ENCODE results near the gene AMFR.

The AMFR gene

GRCh38 chr16:56425439-56425832, at the start of gene AMFR:
AMFR (minus strand) TSS chr16:56425545; CDS start chr16:56425327, 218 bp downstream.
- peak within 1 kb of the TSS; percentile 11 for H3K4me3 ChIP-seq (ENCODE audit: low read length)
- no peaks in the 10 kb centered on the region for H3K36me3 ChIP-seq (ENCODE audit: control insufficient read depth, insufficient read depth, low read length)
- peaks cover 4% of the 10 kb centered on the region for H3K4me1 ChIP-seq (ENCODE audit: control insufficient read depth, insufficient read depth, low read length)
- H3K9ac ChIP-seq (ENCODE audit: low read length) = peak within 1 kb of the TSS; percentile 76
- H3K9me3 ChIP-seq (ENCODE audit: control insufficient read depth, low read length) = no peaks in the 10 kb centered on the region
- no peaks in the 10 kb centered on the region for H3K27me3 ChIP-seq (ENCODE audit: control insufficient read depth, insufficient read depth, low read length)

DNA sequence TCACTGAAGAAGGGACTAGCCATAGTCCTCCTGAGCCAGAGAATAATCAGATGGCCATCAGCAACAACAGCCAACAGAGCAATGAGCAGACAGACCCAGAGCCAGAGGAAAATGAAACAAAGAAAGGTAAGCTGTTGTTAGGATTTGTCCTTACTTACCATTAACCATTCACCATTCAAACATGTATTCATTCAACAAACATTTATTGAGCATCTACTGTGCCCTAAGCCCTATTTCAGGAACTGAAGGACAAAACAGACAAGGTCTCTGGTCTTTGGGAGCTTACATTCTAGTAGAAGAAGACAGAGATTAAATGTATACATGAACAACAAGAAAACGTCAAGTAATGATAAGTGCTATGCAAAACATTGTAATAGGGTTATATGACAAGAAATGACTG, 45.3 kb upstream of the AMFR start:
- Histone ChIP-seq H3K9ac (ENCODE audit: low read length) (no peak overlapping the region), H3K4me1 (ENCODE audit: control insufficient read depth, insufficient read depth, low read length) (no peaks in the 10 kb centered on the region), H3K9me3 (ENCODE audit: control insufficient read depth, low read length) (no peaks in the 10 kb centered on the region), H3K4me3 (ENCODE audit: low read length) (no peak overlapping the region), H3K36me3 (ENCODE audit: control insufficient read depth, insufficient read depth, low read length) (peaks cover 5% of the 10 kb centered on the region), H3K27me3 (ENCODE audit: control insufficient read depth, insufficient read depth, low read length) (no peaks in the 10 kb centered on the region)

GRCh38 chr16:56470232-56470631, 44.9 kb upstream of the AMFR start:
- H3K9me3 ChIP-seq (ENCODE audit: control insufficient read depth, low read length) = no peaks in the 10 kb centered on the region
- no peak overlapping the region for H3K9ac ChIP-seq (ENCODE audit: low read length)
- H3K4me3 ChIP-seq (ENCODE audit: low read length) = no peak overlapping the region
- no peaks in the 10 kb centered on the region for H3K27me3 ChIP-seq (ENCODE audit: control insufficient read depth, insufficient read depth, low read length)
- H3K36me3 ChIP-seq (ENCODE audit: control insufficient read depth, insufficient read depth, low read length) = peaks cover 5% of the 10 kb centered on the region
- no peaks in the 10 kb centered on the region for H3K4me1 ChIP-seq (ENCODE audit: control insufficient read depth, insufficient read depth, low read length)

GRCh38 chr16:56469748-56470147, 44.4 kb upstream of the AMFR start:
- H3K27me3 ChIP-seq (ENCODE audit: control insufficient read depth, insufficient read depth, low read length) = no peaks in the 10 kb centered on the region
- H3K4me3 ChIP-seq (ENCODE audit: low read length) = no peak overlapping the region
- H3K4me1 ChIP-seq (ENCODE audit: control insufficient read depth, insufficient read depth, low read length) = no peaks in the 10 kb centered on the region
- no peak overlapping the region for H3K9ac ChIP-seq (ENCODE audit: low read length)
- no peaks in the 10 kb centered on the region for H3K9me3 ChIP-seq (ENCODE audit: control insufficient read depth, low read length)
- peaks cover 5% of the 10 kb centered on the region for H3K36me3 ChIP-seq (ENCODE audit: control insufficient read depth, insufficient read depth, low read length)

GRCh38 chr16:56468800-56469199, 43.5 kb upstream of the AMFR start:
- H3K4me3 ChIP-seq (ENCODE audit: low read length) = no peak overlapping the region
- no peaks in the 10 kb centered on the region for H3K27me3 ChIP-seq (ENCODE audit: control insufficient read depth, insufficient read depth, low read length)
- H3K9ac ChIP-seq (ENCODE audit: low read length) = no peak overlapping the region
- peaks cover 5% of the 10 kb centered on the region for H3K36me3 ChIP-seq (ENCODE audit: control insufficient read depth, insufficient read depth, low read length)
- no peaks in the 10 kb centered on the region for H3K9me3 ChIP-seq (ENCODE audit: control insufficient read depth, low read length)
- H3K4me1 ChIP-seq (ENCODE audit: control insufficient read depth, insufficient read depth, low read length) = no peaks in the 10 kb centered on the region

DNA sequence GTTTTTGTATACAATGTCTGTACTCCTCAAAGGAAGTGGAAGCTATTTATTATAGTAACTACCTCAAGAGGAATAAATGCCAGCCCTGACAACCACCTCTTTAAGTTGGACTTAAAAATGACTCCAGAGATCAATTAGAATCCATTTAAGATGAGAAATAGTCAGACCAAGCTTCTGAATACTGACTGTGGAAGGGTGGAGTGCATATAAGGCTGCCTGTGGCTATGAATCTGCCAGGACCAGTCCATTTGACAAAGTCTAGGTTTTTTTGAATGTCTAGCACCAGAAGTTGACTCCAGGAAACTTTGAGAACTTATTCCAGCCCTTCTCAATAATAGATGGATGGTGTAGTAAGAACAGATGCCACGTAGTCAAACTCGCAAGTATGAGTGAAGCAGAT, 41.0 kb upstream of the AMFR start:
- no peak overlapping the region for H3K4me3 ChIP-seq (ENCODE audit: low read length)
- H3K9ac ChIP-seq (ENCODE audit: low read length) = no peak overlapping the region
- no peaks in the 10 kb centered on the region for H3K27me3 ChIP-seq (ENCODE audit: control insufficient read depth, insufficient read depth, low read length)
- H3K9me3 ChIP-seq (ENCODE audit: control insufficient read depth, low read length) = no peaks in the 10 kb centered on the region
- peaks cover 5% of the 10 kb centered on the region for H3K36me3 ChIP-seq (ENCODE audit: control insufficient read depth, insufficient read depth, low read length)
- no peaks in the 10 kb centered on the region for H3K4me1 ChIP-seq (ENCODE audit: control insufficient read depth, insufficient read depth, low read length)

GRCh38 chr16:56463153-56463552, 37.8 kb upstream of the AMFR start:
- H3K27me3 ChIP-seq (ENCODE audit: control insufficient read depth, insufficient read depth, low read length) = no peaks in the 10 kb centered on the region
- H3K36me3 ChIP-seq (ENCODE audit: control insufficient read depth, insufficient read depth, low read length) = no peaks in the 10 kb centered on the region
- H3K9me3 ChIP-seq (ENCODE audit: control insufficient read depth, low read length) = no peaks in the 10 kb centered on the region
- no peaks in the 10 kb centered on the region for H3K4me1 ChIP-seq (ENCODE audit: control insufficient read depth, insufficient read depth, low read length)
- H3K4me3 ChIP-seq (ENCODE audit: low read length) = no peak overlapping the region
- H3K9ac ChIP-seq (ENCODE audit: low read length) = no peak overlapping the region

DNA sequence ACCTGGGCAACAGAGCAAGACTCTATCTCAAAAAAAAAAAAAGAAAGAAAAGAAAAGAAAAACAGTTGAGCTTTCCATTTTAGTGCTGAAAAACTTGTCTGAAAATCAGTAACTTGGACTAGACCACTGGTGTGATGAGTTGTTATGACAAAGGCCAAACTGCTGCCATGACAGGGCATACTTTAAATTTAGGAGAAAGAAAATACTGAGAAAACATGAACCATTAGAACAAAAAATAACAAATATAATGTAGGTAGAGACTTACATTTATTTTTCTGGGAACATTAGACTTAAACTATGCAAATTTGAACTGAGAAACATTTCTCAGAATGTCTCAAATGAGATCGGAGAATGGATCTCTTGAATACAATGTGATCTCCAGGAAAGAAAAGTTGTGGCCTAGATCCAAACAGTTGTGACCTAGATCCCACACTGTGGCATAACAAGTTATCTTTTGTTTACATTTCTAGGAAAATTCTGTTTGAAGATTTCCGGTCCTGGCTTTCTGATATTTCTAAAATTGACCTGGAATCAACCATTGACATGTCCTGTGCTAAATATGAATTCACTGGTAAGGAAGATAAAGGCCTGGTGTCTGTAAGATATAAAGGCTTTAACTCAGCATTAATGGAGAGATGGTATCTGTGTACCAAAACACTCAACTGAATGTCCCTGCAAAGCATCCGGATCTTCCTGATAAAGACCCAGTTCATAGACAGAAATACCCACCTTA, 36.9 kb upstream of the AMFR start:
- H3K9me3 ChIP-seq (ENCODE audit: control insufficient read depth, low read length) = no peaks in the 10 kb centered on the region
- H3K9ac ChIP-seq (ENCODE audit: low read length) = no peak overlapping the region
- no peaks in the 10 kb centered on the region for H3K36me3 ChIP-seq (ENCODE audit: control insufficient read depth, insufficient read depth, low read length)
- no peak overlapping the region for H3K4me3 ChIP-seq (ENCODE audit: low read length)
- H3K4me1 ChIP-seq (ENCODE audit: control insufficient read depth, insufficient read depth, low read length) = no peaks in the 10 kb centered on the region
- H3K27me3 ChIP-seq (ENCODE audit: control insufficient read depth, insufficient read depth, low read length) = no peaks in the 10 kb centered on the region

DNA sequence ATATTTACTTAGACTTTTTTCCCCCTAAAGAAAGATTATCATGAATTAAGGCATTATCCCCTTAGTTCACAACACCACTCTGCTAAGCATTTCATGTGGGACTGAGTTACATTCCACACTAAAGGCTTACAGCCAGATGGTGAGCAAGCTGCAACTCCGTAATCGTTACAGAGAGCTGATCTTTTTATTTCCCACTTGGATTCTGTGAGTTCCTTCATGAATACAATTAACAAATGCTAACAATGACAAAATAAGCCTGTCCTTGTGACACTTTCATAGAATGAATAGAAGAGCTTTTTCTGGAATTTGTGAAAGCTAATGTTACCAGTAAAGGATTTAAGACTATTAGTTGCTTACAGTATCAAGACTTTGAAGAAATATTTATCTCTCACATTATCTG, 34.8 kb upstream of the AMFR start:
- Histone ChIP-seq H3K36me3 (ENCODE audit: control insufficient read depth, insufficient read depth, low read length) (no peaks in the 10 kb centered on the region), H3K9me3 (ENCODE audit: control insufficient read depth, low read length) (no peaks in the 10 kb centered on the region), H3K9ac (ENCODE audit: low read length) (no peak overlapping the region), H3K4me1 (ENCODE audit: control insufficient read depth, insufficient read depth, low read length) (no peaks in the 10 kb centered on the region), H3K27me3 (ENCODE audit: control insufficient read depth, insufficient read depth, low read length) (no peaks in the 10 kb centered on the region), H3K4me3 (ENCODE audit: low read length) (no peak overlapping the region)

DNA sequence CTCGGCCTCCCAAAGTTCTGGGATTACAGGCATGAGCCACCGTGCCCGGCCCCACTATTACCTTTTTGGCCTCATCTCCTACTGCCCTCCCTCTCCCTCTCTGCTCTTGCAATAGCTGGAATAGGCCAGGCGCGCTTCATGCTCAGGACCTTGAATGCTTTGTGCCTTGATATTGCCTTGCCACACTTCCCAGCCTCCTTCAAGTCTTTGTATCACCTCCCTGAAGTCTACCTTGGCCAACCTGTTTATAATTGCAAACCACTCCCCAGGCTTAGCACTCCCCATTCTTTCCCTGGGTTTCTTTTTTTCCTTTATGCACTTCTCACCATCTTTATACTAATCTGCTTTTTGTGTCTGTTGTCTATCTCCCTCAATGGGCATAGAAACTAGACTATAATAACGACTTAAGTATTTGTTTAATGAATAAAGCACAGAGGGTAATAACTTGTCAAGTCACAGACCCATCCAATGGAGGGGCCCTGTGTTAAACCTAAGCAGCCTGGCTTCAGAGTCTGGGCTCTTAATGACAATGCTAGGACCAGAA, 32.7 kb upstream of the AMFR start:
- no peaks in the 10 kb centered on the region for H3K36me3 ChIP-seq (ENCODE audit: control insufficient read depth, insufficient read depth, low read length)
- H3K9ac ChIP-seq (ENCODE audit: low read length) = no peak overlapping the region
- no peaks in the 10 kb centered on the region for H3K27me3 ChIP-seq (ENCODE audit: control insufficient read depth, insufficient read depth, low read length)
- H3K9me3 ChIP-seq (ENCODE audit: control insufficient read depth, low read length) = no peaks in the 10 kb centered on the region
- H3K4me3 ChIP-seq (ENCODE audit: low read length) = no peak overlapping the region
- no peaks in the 10 kb centered on the region for H3K4me1 ChIP-seq (ENCODE audit: control insufficient read depth, insufficient read depth, low read length)

- no peaks in the 10 kb centered on the region for H3K36me3 ChIP-seq (ENCODE audit: control insufficient read depth, insufficient read depth, low read length)
- H3K9me3 ChIP-seq (ENCODE audit: control insufficient read depth, low read length) = no peaks in the 10 kb centered on the region
- peak overlapping the region; percentile 92 for H3K9ac ChIP-seq (ENCODE audit: low read length)
- H3K4me3 ChIP-seq (ENCODE audit: low read length) = peak overlapping the region; percentile 89
- peaks cover 17% of the 10 kb centered on the region for H3K4me1 ChIP-seq (ENCODE audit: control insufficient read depth, insufficient read depth, low read length)
- no peaks in the 10 kb centered on the region for H3K27me3 ChIP-seq (ENCODE audit: control insufficient read depth, insufficient read depth, low read length)
Measured at GRCh38 chr16:56451753-56452689, 26.7 kb upstream of the AMFR start.

Data from mucosa of stomach (tissue), 1 donor.